Fibroblast of villous mesenchyme (primary cell): ENCODE measurements around the gene MT1X. TPM values are rescaled to one million over a fixed set of nuclear protein-coding genes. Genes with fewer than 3 reads are reported as not detected.
"Not testable (repeated sequence)": the region's sequence is repeated elsewhere in the genome, so short reads cannot be mapped to it uniquely, and the experiment has no call there.

Experiments
- DNase-seq: peaks from one replicate; pipeline ENCODE4 v3.0.0-alpha.2; 2010; ENCODE audit warnings: low read depth
- H3K4me3 ChIP-seq: 2 replicates; pipeline ENCODE4 v1.5.1; 2011; ENCODE audit warnings: low read depth, mild to moderate bottlenecking, low read length
- total RNA-seq: library from RNA; depleted of rRNA; stranded (reverse); fragments of >200 nt; gene quantifications from 2 replicates; pipeline ENCODE4 v1.2.3, GENCODE V29; 2012
- TF ChIP-seq, protein P1 (sequence below): IDR thresholded peaks from 2 replicates; pipeline ENCODE4 v1.5.1; 2012; ENCODE audit warnings: low read depth, mild to moderate bottlenecking, low read length; ENCODE audit not compliant: insufficient read depth

The MT1X gene
- total RNA-seq, 1 donor: 24.2 TPM

DNA sequence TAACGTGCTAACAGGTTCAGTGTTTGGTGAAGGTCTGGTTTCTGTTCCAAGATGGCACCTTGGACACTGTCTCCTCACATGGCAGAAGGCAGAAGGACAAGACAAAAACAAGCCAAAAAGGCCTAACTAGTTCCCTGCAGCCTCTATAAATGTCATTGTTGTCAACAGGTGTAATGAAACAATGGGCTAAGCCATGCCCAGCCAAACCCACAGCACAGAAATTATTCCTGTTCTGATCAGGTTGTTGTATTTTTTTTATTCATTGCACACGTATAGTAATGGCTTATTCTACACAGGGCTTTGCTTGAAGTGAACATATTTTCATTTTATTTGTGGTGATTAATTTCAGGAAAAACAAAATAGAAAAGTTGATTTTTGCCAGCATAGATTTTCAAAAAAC is 31.5 kb downstream of the MT1X start:
- DNase-seq: no peak
- H3K4me3 ChIP-seq: no peak overlapping the region
- TF ChIP-seq, protein P1, sequence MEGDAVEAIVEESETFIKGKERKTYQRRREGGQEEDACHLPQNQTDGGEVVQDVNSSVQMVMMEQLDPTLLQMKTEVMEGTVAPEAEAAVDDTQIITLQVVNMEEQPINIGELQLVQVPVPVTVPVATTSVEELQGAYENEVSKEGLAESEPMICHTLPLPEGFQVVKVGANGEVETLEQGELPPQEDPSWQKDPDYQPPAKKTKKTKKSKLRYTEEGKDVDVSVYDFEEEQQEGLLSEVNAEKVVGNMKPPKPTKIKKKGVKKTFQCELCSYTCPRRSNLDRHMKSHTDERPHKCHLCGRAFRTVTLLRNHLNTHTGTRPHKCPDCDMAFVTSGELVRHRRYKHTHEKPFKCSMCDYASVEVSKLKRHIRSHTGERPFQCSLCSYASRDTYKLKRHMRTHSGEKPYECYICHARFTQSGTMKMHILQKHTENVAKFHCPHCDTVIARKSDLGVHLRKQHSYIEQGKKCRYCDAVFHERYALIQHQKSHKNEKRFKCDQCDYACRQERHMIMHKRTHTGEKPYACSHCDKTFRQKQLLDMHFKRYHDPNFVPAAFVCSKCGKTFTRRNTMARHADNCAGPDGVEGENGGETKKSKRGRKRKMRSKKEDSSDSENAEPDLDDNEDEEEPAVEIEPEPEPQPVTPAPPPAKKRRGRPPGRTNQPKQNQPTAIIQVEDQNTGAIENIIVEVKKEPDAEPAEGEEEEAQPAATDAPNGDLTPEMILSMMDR: no peak

DNA sequence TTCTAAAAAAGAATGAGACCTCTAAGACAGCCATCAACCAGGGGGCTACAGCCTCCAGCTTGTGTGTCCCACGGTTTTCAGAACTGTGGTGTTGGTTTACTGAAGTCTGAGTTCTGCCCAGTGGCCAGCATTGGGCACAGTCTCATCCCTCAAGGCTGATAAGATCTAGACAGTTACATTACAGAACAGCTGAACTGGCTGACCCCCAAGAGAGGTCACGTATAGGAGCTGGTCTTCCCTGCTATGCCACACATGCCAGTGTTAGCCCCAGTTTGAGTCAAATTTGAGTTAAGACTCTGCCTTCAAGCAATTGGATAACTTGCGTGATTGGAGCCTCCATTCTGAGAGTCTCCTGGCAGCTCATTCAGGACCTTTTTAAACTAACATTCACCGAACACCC is 32.9 kb downstream of the MT1X start:
- TF ChIP-seq, protein P1: no peak
- DNase-seq: no peak

DNA sequence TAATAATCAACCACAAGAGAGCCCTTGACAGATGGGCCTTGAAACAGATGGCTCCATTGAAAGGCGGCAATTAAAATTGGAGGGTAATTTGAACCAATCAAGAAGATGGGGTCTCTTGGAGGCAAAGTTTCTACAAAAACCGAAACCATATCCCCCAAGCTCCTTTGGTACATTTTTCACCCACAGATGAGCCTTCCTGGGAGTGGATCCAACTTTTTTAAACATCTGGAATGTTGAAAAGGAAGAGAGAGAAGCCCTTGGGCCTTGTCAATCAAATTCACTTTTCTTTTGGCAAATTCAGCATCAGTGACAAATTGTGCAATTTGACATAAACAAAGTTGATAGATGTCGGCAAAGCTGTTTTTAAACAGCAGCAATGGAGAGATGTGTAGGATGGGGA is 34.5 kb downstream of the MT1X start:
- TF ChIP-seq, protein P1: no peak
- no peak for DNase-seq
- no peak overlapping the region for H3K4me3 ChIP-seq

More for the DNA sequence above, 32.9 kb downstream of the MT1X start:
- no peak overlapping the region for H3K4me3 ChIP-seq

DNA sequence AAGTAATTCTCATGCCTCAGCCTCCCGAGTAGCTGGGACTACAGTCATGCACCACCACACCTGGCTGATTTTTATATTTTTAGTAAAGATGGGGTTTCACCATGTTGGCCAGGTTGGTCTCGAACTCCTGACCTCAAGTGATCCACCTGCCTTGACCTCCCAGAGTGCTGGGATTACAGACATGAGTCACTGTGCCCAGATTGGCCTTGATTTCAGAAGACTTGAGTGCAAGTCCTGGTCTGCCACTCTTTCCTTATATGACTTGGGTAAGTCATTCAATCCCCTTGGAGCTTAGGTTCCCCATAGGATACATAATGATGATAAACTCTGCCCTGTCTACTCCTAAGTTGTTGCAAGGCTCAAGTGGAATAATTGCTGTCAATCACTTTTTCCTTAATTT is 35.3 kb downstream of the MT1X start:
- not testable (repeated sequence) for H3K4me3 ChIP-seq, DNase-seq

DNA sequence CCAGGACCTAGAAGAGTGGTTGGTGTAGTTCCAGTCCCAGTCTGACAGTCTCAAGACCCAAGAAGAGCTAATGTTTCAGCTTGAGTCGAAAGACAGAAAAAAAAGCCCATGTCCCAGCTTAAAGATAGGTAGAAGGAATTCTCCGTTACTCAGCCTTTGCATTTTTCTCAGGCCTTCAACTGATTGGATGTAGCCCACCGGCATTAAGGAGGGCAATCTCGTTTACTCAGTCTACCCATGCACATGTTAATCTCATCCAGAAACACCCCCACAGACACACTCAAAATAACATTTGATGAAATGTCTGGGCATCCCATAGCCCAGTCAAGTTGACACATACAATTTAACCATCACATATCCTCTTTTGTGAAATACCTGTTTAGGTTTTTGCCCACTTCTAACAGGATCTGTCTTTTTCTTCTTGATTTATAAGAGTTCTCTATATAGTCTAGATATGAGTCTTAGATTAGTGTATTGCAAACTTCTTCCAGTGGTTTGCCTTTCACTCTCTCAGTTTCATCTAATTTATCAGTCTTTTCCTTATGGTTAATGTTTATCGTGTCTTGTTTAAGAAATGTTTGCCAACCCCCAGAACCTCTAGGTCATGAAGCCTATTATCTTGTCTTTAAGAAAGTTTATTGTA is 40.1 kb downstream of the MT1X start:
- TF ChIP-seq, protein P1: no peak

DNA sequence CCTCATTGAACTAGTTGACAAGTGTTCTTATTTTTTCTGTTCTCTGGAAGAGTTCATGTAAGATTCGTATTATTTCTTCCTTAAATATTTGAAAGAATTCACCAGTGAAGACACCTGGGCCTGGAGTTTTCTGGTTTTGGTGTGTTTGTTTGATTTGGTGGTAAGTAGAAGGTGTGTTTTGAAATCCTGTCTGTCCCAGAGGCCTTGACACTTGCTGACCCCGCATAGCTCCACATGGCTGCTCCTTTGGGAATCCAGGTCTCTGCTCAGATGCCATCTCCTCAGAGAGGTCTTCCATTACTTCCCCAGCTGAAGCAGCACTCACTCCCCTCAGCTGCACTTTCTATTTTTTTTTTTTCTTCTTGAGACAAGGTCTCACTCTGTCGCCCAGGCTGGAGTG is 41.9 kb downstream of the MT1X start:
- H3K4me3 ChIP-seq: no peak overlapping the region
- no peak for DNase-seq
- TF ChIP-seq, protein P1: no peak

More for the DNA sequence above, 40.1 kb downstream of the MT1X start:
- no peak for DNase-seq
- no peak overlapping the region for H3K4me3 ChIP-seq

DNA sequence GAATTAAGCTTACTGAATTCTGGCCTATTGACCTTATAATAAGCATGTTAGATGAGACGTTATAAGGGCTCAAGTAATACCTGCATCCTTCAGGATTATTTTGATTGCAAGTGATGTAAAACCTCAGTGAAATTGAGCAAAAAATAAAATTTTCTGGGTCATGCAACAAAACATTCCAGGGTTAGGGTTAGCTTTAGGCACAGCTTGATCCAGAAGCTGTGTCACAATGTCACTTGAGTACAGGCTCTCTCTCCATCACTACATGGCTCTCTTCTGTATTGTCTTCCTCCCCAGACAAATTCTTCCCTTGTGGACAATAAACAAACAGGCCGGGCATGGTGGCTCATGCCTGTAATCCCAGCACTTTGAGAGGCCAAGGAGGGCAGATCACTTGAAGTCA is 44.0 kb downstream of the MT1X start:
- TF ChIP-seq, protein P1: no peak
- no peak for DNase-seq
- no peak overlapping the region for H3K4me3 ChIP-seq
